D721Med (cell line): ENCODE measurements around the gene COX6B1.

Experiments used
- DNase-seq: peaks from one replicate; pipeline ENCODE4 v3.0.0; 2011; ENCODE audit warnings: low spot score; ENCODE audit not compliant: insufficient read length
- FAIRE-seq: peaks from 2 replicates; lab custom pipeline; 2011; peaks lifted over from hg19 to GRCh38; lab: Jason Lieb, UNC
- CTCF ChIP-seq: IDR thresholded peaks from 2 replicates; pipeline ENCODE4 v1.5.1; 2012; ENCODE audit warnings: mild to moderate bottlenecking, control low read depth; ENCODE audit not compliant: insufficient read depth; ENCODE audit errors: missing control alignments

The COX6B1 gene

GRCh38 chr19:35622750-35623149 lies 25.4 kb upstream of the COX6B1 start:
- FAIRE-seq, result no peak

DNA sequence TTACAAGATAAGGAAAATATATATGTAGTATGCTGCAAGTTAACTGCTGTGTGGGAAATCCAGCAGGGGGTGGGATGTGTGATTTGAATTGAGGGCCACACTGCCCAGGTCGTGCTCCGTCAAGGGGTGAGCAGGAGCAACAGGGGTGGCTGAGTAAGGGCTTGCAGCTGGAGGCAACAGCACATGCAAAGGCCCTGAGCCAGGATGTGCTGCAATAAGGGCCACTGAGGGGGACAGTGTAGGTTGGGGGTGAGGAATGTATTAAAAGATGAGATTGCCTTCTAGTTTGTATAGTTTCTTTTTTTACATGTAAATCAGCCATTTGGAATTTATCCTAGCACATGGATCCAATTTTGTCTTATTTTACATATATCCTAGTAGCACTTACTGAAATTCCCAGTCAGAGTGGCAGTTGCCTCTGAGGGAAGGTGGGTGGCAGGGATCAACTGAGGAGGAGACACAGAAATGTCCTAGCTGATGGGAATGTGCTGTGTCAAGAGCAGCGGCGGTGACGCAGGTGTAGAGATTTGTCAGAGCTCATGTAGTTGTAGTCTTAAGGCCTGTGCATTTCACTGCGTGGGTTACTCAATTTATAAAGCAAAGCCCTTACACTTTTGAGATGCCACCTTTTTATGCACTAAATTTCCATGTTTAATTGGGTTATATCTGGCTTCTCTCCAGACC lies 24.7 kb upstream of the COX6B1 start:
- no peak for TF ChIP-seq CTCF
- DNase-seq (no peak), FAIRE-seq (no peak)

More at GRCh38 chr19:35622750-35623149, 25.4 kb upstream of the COX6B1 start:
- no peak for TF ChIP-seq CTCF
- DNase-seq, result no peak

GRCh38 chr19:35628264-35628564 lies 19.9 kb upstream of the COX6B1 start:
- DNase-seq, result no peak
- no peak for TF ChIP-seq CTCF
- FAIRE-seq, result no peak

- no peak for TF ChIP-seq CTCF
- peak; percentile 97 for DNase-seq
- FAIRE-seq, result no peak
Observed at GRCh38 chr19:35628565-35629331, 19.4 kb upstream of the COX6B1 start, which contains the start of gene RBM42. Gene RBM42 (plus strand): TSS chr19:35629036. CDS start chr19:35629154, 118 bp downstream.

GRCh38 chr19:35629332-35629633 lies 18.8 kb upstream of the COX6B1 start:
- DNase-seq (no peak), FAIRE-seq (no peak)
- TF ChIP-seq CTCF, result no peak

DNA sequence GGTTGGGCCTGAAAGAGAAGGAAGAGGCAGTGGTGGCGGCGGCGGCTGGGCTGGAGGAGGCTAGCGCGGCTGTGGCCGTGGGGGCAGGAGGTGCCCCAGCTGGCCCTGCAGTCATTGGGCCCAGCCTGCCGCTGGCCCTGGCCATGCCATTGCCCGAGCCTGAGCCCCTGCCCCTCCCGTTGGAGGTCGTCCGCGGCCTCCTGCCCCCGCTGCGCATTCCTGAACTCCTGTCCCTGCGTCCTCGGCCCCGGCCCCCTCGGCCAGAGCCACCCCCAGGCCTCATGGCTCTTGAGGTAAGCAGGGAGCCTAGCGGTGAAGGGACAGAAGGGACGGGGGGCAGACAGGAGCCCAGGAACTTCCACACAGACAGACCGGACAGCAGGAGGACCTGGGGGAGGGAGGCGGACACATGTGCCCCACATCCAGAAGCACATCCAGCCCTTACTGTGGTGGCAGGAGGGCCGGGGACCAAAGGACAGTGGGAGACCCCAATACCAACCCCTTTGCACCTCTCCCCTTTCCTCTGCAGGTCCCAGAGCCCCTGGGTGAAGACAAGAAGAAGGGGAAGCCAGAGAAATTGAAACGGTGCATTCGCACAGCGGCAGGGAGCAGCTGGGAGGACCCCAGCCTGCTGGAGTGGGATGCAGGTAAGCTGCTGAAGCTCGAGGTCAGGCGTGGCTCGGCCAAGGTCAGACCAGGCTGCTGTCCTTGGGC lies 14.2 kb upstream of the COX6B1 start:
- FAIRE-seq, result no peak
- no peak for TF ChIP-seq CTCF
- no peak for DNase-seq

DNA sequence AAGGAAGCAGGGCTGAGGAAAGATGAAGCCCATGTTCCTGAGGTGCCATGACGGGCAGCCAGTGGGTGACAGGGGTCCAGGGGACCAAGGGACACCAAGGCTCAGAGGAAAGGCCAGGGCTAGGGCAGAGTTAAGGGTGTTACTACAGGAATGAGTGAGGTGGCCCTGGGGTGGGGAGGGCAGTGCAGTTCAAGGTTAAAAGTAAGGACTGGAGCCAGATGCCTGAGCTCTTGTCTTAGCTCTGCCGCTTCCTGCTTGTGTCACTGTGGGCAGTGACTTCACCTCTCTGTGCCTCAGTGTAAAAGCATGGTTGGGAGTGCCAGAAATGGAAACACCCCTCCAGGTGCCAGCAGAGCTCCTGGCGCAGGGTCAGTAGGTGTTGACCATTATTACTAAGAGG lies 11.5 kb upstream of the COX6B1 start:
- FAIRE-seq (no peak), DNase-seq (no peak)
- no peak for TF ChIP-seq CTCF
